ENCODE results near the gene CDKAL1.

Gene CDKAL1

GRCh38 chr6:20952699-20953474, 418.6 kb downstream of the CDKAL1 start:
- Histone ChIP-seq H3K9ac (ENCODE audit: low read length in 2 of 2) (no peak overlapping the region), H3K4me3 (ENCODE audit: low read length in 2 of 2) (no peak overlapping the region), H3K27me3 (ENCODE audit: control insufficient read depth in 1 of 2, insufficient read depth in 2 of 2, low read length in 2 of 2) (no peaks in the 10 kb centered on the region), H3K9me3 (ENCODE audit: control insufficient read depth in 2 of 2, low read length in 2 of 2) (no peaks in the 10 kb centered on the region), H3K27ac (ENCODE audit: low read length) (no peak overlapping the region), H3K4me1 (ENCODE audit: control insufficient read depth, insufficient read depth, low read length) (no peaks in the 10 kb centered on the region), H3K36me3 (ENCODE audit: control insufficient read depth in 2 of 2, insufficient read depth in 2 of 2, low read length in 2 of 2) (peaks cover 0 to 4% of the 10 kb centered on the region in 2 donors)

- H3K9me3 ChIP-seq (ENCODE audit: control insufficient read depth in 2 of 2, low read length in 2 of 2), result no peaks in the 10 kb centered on the region
- no peak overlapping the region for H3K9ac ChIP-seq (ENCODE audit: low read length in 2 of 2)
- no peak overlapping the region for H3K4me3 ChIP-seq (ENCODE audit: low read length in 2 of 2)
- no peak overlapping the region for H3K27ac ChIP-seq (ENCODE audit: low read length)
- no peaks in the 10 kb centered on the region for H3K27me3 ChIP-seq (ENCODE audit: control insufficient read depth in 1 of 2, insufficient read depth in 2 of 2, low read length in 2 of 2)
- no peaks in the 10 kb centered on the region for H3K4me1 ChIP-seq (ENCODE audit: control insufficient read depth, insufficient read depth, low read length)
- peaks cover 0 to 4% of the 10 kb centered on the region in 2 donors for H3K36me3 ChIP-seq (ENCODE audit: control insufficient read depth in 2 of 2, insufficient read depth in 2 of 2, low read length in 2 of 2)
Observed at GRCh38 chr6:20954315-20954714, 420.1 kb downstream of the CDKAL1 start.

GRCh38 chr6:20955131-20955530, 420.9 kb downstream of the CDKAL1 start:
- Histone ChIP-seq H3K4me3 (ENCODE audit: low read length in 2 of 2) (no peak overlapping the region), H3K27ac (ENCODE audit: low read length) (no peak overlapping the region), H3K27me3 (ENCODE audit: control insufficient read depth in 1 of 2, insufficient read depth in 2 of 2, low read length in 2 of 2) (no peaks in the 10 kb centered on the region), H3K9ac (ENCODE audit: low read length in 2 of 2) (no peak overlapping the region), H3K9me3 (ENCODE audit: control insufficient read depth in 2 of 2, low read length in 2 of 2) (no peaks in the 10 kb centered on the region), H3K36me3 (ENCODE audit: control insufficient read depth in 2 of 2, insufficient read depth in 2 of 2, low read length in 2 of 2) (peaks cover 0 to 4% of the 10 kb centered on the region in 2 donors), H3K4me1 (ENCODE audit: control insufficient read depth, insufficient read depth, low read length) (no peaks in the 10 kb centered on the region)

GRCh38 chr6:20955751-20956150, 421.5 kb downstream of the CDKAL1 start:
- H3K9ac ChIP-seq (ENCODE audit: low read length in 2 of 2), result no peak overlapping the region
- no peaks in the 10 kb centered on the region for H3K4me1 ChIP-seq (ENCODE audit: control insufficient read depth, insufficient read depth, low read length)
- H3K36me3 ChIP-seq (ENCODE audit: control insufficient read depth in 2 of 2, insufficient read depth in 2 of 2, low read length in 2 of 2), result peaks cover 0 to 4% of the 10 kb centered on the region in 2 donors
- no peak overlapping the region for H3K4me3 ChIP-seq (ENCODE audit: low read length in 2 of 2)
- H3K9me3 ChIP-seq (ENCODE audit: control insufficient read depth in 2 of 2, low read length in 2 of 2), result no peaks in the 10 kb centered on the region
- no peaks in the 10 kb centered on the region for H3K27me3 ChIP-seq (ENCODE audit: control insufficient read depth in 1 of 2, insufficient read depth in 2 of 2, low read length in 2 of 2)
- H3K27ac ChIP-seq (ENCODE audit: low read length), result no peak overlapping the region

- H3K9me3 ChIP-seq (ENCODE audit: control insufficient read depth in 2 of 2, low read length in 2 of 2), result no peaks in the 10 kb centered on the region
- H3K36me3 ChIP-seq (ENCODE audit: control insufficient read depth in 2 of 2, insufficient read depth in 2 of 2, low read length in 2 of 2), result peaks cover 0 to 4% of the 10 kb centered on the region in 2 donors
- no peak overlapping the region for H3K4me3 ChIP-seq (ENCODE audit: low read length in 2 of 2)
- no peak overlapping the region for H3K9ac ChIP-seq (ENCODE audit: low read length in 2 of 2)
- no peaks in the 10 kb centered on the region for H3K27me3 ChIP-seq (ENCODE audit: control insufficient read depth in 1 of 2, insufficient read depth in 2 of 2, low read length in 2 of 2)
- H3K4me1 ChIP-seq (ENCODE audit: control insufficient read depth, insufficient read depth, low read length), result no peaks in the 10 kb centered on the region
- no peak overlapping the region for H3K27ac ChIP-seq (ENCODE audit: low read length)
Observed at GRCh38 chr6:20960067-20960466, 425.8 kb downstream of the CDKAL1 start.

GRCh38 chr6:20965276-20965675, 431.0 kb downstream of the CDKAL1 start:
- no peak overlapping the region for H3K4me3 ChIP-seq (ENCODE audit: low read length in 2 of 2)

GRCh38 chr6:20965915-20966314, 431.7 kb downstream of the CDKAL1 start:
- H3K9me3 ChIP-seq (ENCODE audit: control insufficient read depth in 2 of 2, low read length in 2 of 2), result peaks cover 0 to 7% of the 10 kb centered on the region in 2 donors

More at GRCh38 chr6:20965276-20965675, 431.0 kb downstream of the CDKAL1 start:
- Histone ChIP-seq H3K9ac (ENCODE audit: low read length in 2 of 2) (no peak overlapping the region), H3K27me3 (ENCODE audit: control insufficient read depth in 1 of 2, insufficient read depth in 2 of 2, low read length in 2 of 2) (no peaks in the 10 kb centered on the region), H3K27ac (ENCODE audit: low read length) (no peak overlapping the region), H3K9me3 (ENCODE audit: control insufficient read depth in 2 of 2, low read length in 2 of 2) (peaks cover 0 to 7% of the 10 kb centered on the region in 2 donors), H3K36me3 (ENCODE audit: control insufficient read depth in 2 of 2, insufficient read depth in 2 of 2, low read length in 2 of 2) (no peaks in the 10 kb centered on the region), H3K4me1 (ENCODE audit: control insufficient read depth, insufficient read depth, low read length) (no peaks in the 10 kb centered on the region)

GRCh38 chr6:20969551-20969950, 435.3 kb downstream of the CDKAL1 start:
- H3K4me1 ChIP-seq (ENCODE audit: control insufficient read depth, insufficient read depth, low read length), result no peaks in the 10 kb centered on the region
- H3K27me3 ChIP-seq (ENCODE audit: control insufficient read depth in 1 of 2, insufficient read depth in 2 of 2, low read length in 2 of 2), result no peaks in the 10 kb centered on the region
- H3K9ac ChIP-seq (ENCODE audit: low read length in 2 of 2), result no peak overlapping the region
- H3K27ac ChIP-seq (ENCODE audit: low read length), result no peak overlapping the region
- peaks cover 0 to 7% of the 10 kb centered on the region in 2 donors for H3K9me3 ChIP-seq (ENCODE audit: control insufficient read depth in 2 of 2, low read length in 2 of 2)
- H3K36me3 ChIP-seq (ENCODE audit: control insufficient read depth in 2 of 2, insufficient read depth in 2 of 2, low read length in 2 of 2), result no peaks in the 10 kb centered on the region
- H3K4me3 ChIP-seq (ENCODE audit: low read length in 2 of 2), result no peak overlapping the region

More at GRCh38 chr6:20965915-20966314, 431.7 kb downstream of the CDKAL1 start:
- Histone ChIP-seq H3K27me3 (ENCODE audit: control insufficient read depth in 1 of 2, insufficient read depth in 2 of 2, low read length in 2 of 2) (no peaks in the 10 kb centered on the region), H3K27ac (ENCODE audit: low read length) (no peak overlapping the region), H3K9ac (ENCODE audit: low read length in 2 of 2) (no peak overlapping the region), H3K4me3 (ENCODE audit: low read length in 2 of 2) (no peak overlapping the region), H3K4me1 (ENCODE audit: control insufficient read depth, insufficient read depth, low read length) (no peaks in the 10 kb centered on the region), H3K36me3 (ENCODE audit: control insufficient read depth in 2 of 2, insufficient read depth in 2 of 2, low read length in 2 of 2) (no peaks in the 10 kb centered on the region)

GRCh38 chr6:20976391-20976918, 442.2 kb downstream of the CDKAL1 start:
- no peak overlapping the region for H3K4me3 ChIP-seq (ENCODE audit: low read length in 2 of 2)
- no peak overlapping the region for H3K27ac ChIP-seq (ENCODE audit: low read length)
- H3K9ac ChIP-seq (ENCODE audit: low read length in 2 of 2), result no peak overlapping the region
- H3K9me3 ChIP-seq (ENCODE audit: control insufficient read depth in 2 of 2, low read length in 2 of 2), result no peaks in the 10 kb centered on the region
- H3K4me1 ChIP-seq (ENCODE audit: control insufficient read depth, insufficient read depth, low read length), result no peaks in the 10 kb centered on the region
- H3K27me3 ChIP-seq (ENCODE audit: control insufficient read depth in 1 of 2, insufficient read depth in 2 of 2, low read length in 2 of 2), result no peaks in the 10 kb centered on the region
- no peaks in the 10 kb centered on the region for H3K36me3 ChIP-seq (ENCODE audit: control insufficient read depth in 2 of 2, insufficient read depth in 2 of 2, low read length in 2 of 2)

GRCh38 chr6:20978151-20978614, 443.9 kb downstream of the CDKAL1 start:
- Histone ChIP-seq H3K27ac (ENCODE audit: low read length) (no peak overlapping the region), H3K9ac (ENCODE audit: low read length in 2 of 2) (no peak overlapping the region), H3K27me3 (ENCODE audit: control insufficient read depth in 1 of 2, insufficient read depth in 2 of 2, low read length in 2 of 2) (no peaks in the 10 kb centered on the region), H3K4me3 (ENCODE audit: low read length in 2 of 2) (no peak overlapping the region), H3K9me3 (ENCODE audit: control insufficient read depth in 2 of 2, low read length in 2 of 2) (no peaks in the 10 kb centered on the region), H3K36me3 (ENCODE audit: control insufficient read depth in 2 of 2, insufficient read depth in 2 of 2, low read length in 2 of 2) (no peaks in the 10 kb centered on the region), H3K4me1 (ENCODE audit: control insufficient read depth, insufficient read depth, low read length) (no peaks in the 10 kb centered on the region)

- no peak overlapping the region for H3K27ac ChIP-seq (ENCODE audit: low read length)
- no peaks in the 10 kb centered on the region for H3K4me1 ChIP-seq (ENCODE audit: control insufficient read depth, insufficient read depth, low read length)
- no peaks in the 10 kb centered on the region for H3K27me3 ChIP-seq (ENCODE audit: control insufficient read depth in 1 of 2, insufficient read depth in 2 of 2, low read length in 2 of 2)
- H3K4me3 ChIP-seq (ENCODE audit: low read length in 2 of 2), result no peak overlapping the region
- no peaks in the 10 kb centered on the region for H3K36me3 ChIP-seq (ENCODE audit: control insufficient read depth in 2 of 2, insufficient read depth in 2 of 2, low read length in 2 of 2)
- H3K9me3 ChIP-seq (ENCODE audit: control insufficient read depth in 2 of 2, low read length in 2 of 2), result peaks cover 0 to 1% of the 10 kb centered on the region in 2 donors
- H3K9ac ChIP-seq (ENCODE audit: low read length in 2 of 2), result no peak overlapping the region
Observed at GRCh38 chr6:20979076-20979475, 444.8 kb downstream of the CDKAL1 start.
